Measurements from ENCODE around the gene RUNX1.

Gene RUNX1

DNA sequence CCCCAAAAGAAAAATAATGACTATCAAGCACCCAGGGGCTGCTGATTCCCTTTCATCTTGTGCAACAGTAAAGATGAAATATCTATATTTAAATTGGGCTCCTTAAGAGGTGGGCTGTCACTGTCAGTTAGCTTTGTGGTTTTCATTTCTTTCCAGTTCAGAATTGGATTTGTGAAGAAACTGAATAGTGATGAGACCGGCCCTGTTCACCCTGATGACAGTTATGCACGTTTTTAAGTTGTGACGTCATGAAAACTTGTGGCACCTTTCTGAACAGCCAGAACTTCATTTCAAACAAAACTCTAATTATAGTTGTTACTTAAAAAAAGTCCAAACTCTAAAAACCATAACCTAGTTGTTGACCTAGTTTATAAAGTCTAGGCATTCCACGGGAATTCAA lies 125.9 kb downstream of the RUNX1 start:
- Histone ChIP-seq H3K4me3 (no peak overlapping the region), H3K27ac (no peak overlapping the region)
- TF ChIP-seq, protein P1, sequence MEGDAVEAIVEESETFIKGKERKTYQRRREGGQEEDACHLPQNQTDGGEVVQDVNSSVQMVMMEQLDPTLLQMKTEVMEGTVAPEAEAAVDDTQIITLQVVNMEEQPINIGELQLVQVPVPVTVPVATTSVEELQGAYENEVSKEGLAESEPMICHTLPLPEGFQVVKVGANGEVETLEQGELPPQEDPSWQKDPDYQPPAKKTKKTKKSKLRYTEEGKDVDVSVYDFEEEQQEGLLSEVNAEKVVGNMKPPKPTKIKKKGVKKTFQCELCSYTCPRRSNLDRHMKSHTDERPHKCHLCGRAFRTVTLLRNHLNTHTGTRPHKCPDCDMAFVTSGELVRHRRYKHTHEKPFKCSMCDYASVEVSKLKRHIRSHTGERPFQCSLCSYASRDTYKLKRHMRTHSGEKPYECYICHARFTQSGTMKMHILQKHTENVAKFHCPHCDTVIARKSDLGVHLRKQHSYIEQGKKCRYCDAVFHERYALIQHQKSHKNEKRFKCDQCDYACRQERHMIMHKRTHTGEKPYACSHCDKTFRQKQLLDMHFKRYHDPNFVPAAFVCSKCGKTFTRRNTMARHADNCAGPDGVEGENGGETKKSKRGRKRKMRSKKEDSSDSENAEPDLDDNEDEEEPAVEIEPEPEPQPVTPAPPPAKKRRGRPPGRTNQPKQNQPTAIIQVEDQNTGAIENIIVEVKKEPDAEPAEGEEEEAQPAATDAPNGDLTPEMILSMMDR (IDR thresholded peaks at IDR 0.05) = no peak
- DNase-seq (ENCODE audit: low spot score) = no peak

DNA sequence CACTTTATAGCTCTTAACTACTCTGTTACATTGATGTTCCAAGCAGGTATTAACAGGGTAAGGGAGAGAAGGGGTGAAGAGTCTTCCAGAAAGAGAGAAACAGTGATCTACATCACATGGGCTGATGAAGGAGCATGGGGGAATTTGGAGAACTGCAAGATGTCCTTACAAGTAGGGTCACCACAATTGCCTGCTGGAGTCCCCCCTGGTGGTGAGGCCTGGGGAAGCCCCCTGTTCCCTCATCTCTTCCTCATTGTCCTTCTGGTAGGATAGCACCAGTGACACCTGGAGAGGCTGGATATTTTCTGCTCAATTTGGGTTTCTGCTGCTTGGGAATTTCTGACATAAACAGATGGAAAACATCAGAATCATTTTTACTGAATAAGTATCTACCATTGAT lies 126.6 kb downstream of the RUNX1 start:
- TF ChIP-seq, protein P1 (IDR thresholded peaks at IDR 0.05) = no peak
- no peak for DNase-seq (ENCODE audit: low spot score)
- Histone ChIP-seq H3K4me3 (no peak overlapping the region), H3K27ac (no peak overlapping the region)

DNA sequence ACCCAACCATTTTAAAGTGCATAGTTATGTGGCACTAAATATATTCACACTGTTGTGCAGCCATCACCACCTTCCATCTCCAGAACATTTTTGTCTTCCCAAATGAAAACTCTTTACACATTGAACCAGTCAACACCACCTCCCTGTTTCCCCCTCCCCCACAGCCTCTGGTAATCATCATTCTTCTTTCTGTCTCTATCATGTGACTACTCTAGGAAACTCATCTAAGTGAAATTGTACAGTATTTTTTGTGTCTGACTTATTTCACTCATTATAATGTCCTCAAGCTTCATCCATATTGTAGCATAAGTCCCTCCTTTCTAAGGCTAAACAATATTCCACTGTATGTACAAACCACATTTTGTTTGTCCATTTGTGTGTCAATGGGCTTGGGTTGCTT lies 128.0 kb downstream of the RUNX1 start:
- no peak overlapping the region for H3K4me3 ChIP-seq
- no peak overlapping the region for H3K27ac ChIP-seq
- TF ChIP-seq, protein P1 (IDR thresholded peaks at IDR 0.05) = no peak
- DNase-seq (ENCODE audit: low spot score) = no peak

DNA sequence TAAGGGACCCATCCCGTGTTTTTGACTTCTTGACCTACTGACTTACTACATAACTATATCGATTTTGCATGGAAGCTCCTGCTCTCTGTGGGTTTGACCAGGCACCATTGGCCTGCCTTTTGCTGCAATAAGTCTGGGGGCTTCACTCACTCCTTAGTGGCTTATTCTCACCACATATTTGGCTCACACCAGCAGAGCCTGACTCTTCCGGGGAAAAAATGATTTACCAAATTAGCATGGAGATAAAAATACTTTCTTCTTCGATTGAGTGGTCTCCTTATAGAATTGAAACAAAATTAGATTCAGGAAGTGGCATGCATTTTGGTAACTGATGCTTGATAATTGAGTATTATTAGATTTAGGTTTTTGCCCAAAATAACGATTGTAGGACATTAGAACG lies 129.7 kb downstream of the RUNX1 start:
- no peak for DNase-seq (ENCODE audit: low spot score)
- TF ChIP-seq, protein P1 (IDR thresholded peaks at IDR 0.05) = no peak
- Histone ChIP-seq H3K27ac (no peak overlapping the region), H3K4me3 (no peak overlapping the region)

GRCh38 chr21:34916446-34916845 lies 132.7 kb downstream of the RUNX1 start:
- no peak overlapping the region for H3K27ac ChIP-seq
- TF ChIP-seq, protein P1 (IDR thresholded peaks at IDR 0.05) = no peak
- DNase-seq (ENCODE audit: low spot score) = no peak
- no peak overlapping the region for H3K4me3 ChIP-seq

- DNase-seq (ENCODE audit: low spot score) = no peak
- TF ChIP-seq, protein P1 (IDR thresholded peaks at IDR 0.05) = no peak
These were observed 133.7 kb downstream of the RUNX1 start for GRCh38 chr21:34915364-34915841.

GRCh38 chr21:34914239-34914638 lies 134.9 kb downstream of the RUNX1 start:
- H3K27ac ChIP-seq = no peak overlapping the region
- TF ChIP-seq, protein P1 (IDR thresholded peaks at IDR 0.05) = no peak

More at GRCh38 chr21:34915364-34915841, 133.7 kb downstream of the RUNX1 start:
- no peak overlapping the region for H3K4me3 ChIP-seq
- no peak overlapping the region for H3K27ac ChIP-seq

More at GRCh38 chr21:34914239-34914638, 134.9 kb downstream of the RUNX1 start:
- DNase-seq (ENCODE audit: low spot score) = no peak
- H3K4me3 ChIP-seq = no peak overlapping the region
